ENCODE measurements around the gene CSH1.
"Not testable (repeated sequence)": the region's sequence is repeated elsewhere in the genome, so short reads cannot be mapped to it uniquely, and the experiment has no call there.

CSH1 gene

DNA sequence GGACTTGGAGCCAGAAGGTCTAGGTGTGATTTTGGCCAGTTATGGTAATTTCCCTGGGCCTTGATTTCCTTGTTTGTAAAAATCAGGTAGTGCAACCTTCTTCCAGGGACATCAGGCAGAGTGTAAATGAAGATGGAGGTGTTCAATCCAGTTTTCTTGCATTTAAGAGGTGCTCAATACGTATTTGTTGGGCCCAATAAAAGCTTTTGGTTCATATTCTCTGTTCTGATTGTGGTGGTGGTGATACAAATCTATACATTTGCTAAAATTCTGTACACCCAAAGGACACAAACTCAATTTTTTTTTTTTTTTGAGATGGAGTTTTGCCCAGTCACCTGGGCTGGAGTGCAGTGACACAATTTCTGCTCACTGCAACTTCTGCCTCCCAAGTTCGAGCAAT, 29.8 kb upstream of the CSH1 start:
- no peaks in the 10 kb centered on the region for H3K27me3 ChIP-seq (ENCODE audit: insufficient read depth, low read depth, severe bottlenecking)
- TF ChIP-seq, protein P1, sequence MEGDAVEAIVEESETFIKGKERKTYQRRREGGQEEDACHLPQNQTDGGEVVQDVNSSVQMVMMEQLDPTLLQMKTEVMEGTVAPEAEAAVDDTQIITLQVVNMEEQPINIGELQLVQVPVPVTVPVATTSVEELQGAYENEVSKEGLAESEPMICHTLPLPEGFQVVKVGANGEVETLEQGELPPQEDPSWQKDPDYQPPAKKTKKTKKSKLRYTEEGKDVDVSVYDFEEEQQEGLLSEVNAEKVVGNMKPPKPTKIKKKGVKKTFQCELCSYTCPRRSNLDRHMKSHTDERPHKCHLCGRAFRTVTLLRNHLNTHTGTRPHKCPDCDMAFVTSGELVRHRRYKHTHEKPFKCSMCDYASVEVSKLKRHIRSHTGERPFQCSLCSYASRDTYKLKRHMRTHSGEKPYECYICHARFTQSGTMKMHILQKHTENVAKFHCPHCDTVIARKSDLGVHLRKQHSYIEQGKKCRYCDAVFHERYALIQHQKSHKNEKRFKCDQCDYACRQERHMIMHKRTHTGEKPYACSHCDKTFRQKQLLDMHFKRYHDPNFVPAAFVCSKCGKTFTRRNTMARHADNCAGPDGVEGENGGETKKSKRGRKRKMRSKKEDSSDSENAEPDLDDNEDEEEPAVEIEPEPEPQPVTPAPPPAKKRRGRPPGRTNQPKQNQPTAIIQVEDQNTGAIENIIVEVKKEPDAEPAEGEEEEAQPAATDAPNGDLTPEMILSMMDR (IDR thresholded peaks at IDR 0.05; ENCODE audit: low read depth, low read length), result no peak
- no peaks in the 10 kb centered on the region for H3K36me3 ChIP-seq
- no peak overlapping the region for H3K4me3 ChIP-seq (ENCODE audit: low read depth, low read length)
- H3K27ac ChIP-seq, result no peak overlapping the region
- H3K9me3 ChIP-seq (ENCODE audit: severe bottlenecking), result no peaks in the 10 kb centered on the region
- no peak for DNase-seq

DNA sequence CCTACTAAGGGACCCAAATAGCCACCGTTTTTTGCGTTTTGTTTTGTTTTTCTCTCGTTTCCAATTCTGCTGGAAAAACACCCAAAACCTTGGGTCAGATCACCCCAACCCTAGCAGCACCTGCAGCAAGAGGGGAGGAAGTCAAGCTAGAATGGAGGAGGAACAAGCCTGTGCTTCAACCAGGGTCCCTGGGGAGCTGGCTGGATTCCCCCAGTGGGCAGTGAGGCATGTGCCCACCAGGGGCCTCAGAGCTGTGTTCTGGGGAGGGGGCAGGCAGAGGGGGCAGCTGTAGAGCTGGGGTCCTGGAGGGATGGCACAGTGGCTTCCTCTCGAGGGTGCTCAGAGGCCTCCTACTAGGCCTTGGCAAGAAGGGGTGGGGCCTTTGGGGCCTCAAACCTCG, 29.2 kb upstream of the CSH1 start:
- TF ChIP-seq, protein P1 (IDR thresholded peaks at IDR 0.05; ENCODE audit: low read depth, low read length), result no peak
- no peak for DNase-seq

DNA sequence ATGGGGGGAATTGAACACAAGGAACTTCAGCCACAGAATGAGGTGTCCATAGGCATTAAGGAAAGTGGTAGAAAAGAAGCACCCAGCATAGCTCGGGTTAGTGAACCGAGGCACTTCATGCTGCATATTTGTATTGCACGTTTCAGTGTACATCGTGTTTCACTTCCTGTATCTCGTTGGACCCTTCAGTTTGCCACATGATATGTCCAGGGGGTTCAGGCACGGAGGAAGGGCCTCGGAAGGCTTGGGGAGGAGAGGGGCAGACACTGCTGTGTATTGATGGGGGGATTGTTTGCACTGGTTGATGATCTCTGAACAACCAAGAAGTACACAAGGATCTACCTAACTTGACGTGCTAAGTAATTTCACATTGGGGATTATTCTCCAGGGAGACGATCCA, 26.0 kb upstream of the CSH1 start:
- H3K4me3 ChIP-seq (ENCODE audit: low read depth, low read length); H3K27me3 ChIP-seq (ENCODE audit: insufficient read depth, low read depth, severe bottlenecking); H3K27ac ChIP-seq; H3K9me3 ChIP-seq (ENCODE audit: severe bottlenecking); DNase-seq; H3K36me3 ChIP-seq: not testable (repeated sequence)

More for the DNA sequence above, 29.2 kb upstream of the CSH1 start:
- Histone ChIP-seq H3K27ac (no peak overlapping the region), H3K9me3 (ENCODE audit: severe bottlenecking) (no peaks in the 10 kb centered on the region), H3K36me3 (no peaks in the 10 kb centered on the region), H3K4me3 (ENCODE audit: low read depth, low read length) (no peak overlapping the region), H3K27me3 (ENCODE audit: insufficient read depth, low read depth, severe bottlenecking) (no peaks in the 10 kb centered on the region)

DNA sequence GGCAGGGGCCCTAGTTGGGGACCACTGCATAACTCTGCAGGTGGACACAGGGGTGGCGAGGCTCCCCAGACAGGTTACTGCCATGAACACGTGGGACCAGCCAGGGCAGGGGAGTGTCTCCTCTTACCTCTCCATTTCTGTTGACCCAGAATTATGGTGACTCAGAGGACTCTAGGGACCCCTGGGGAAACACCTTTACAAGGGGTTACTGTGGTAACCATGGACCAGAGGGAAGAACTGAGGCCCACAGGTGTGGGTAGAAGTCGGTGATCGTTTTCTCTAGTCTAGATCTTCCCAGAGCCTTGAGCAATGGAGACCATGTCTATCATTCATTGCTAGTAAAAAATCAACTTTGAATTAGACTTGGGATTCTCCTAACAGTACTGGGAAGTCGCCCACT, 24.4 kb upstream of the CSH1 start:
- not testable (repeated sequence) for H3K4me3 ChIP-seq (ENCODE audit: low read depth, low read length); H3K36me3 ChIP-seq; H3K27me3 ChIP-seq (ENCODE audit: insufficient read depth, low read depth, severe bottlenecking); H3K27ac ChIP-seq; H3K9me3 ChIP-seq (ENCODE audit: severe bottlenecking); DNase-seq

DNA sequence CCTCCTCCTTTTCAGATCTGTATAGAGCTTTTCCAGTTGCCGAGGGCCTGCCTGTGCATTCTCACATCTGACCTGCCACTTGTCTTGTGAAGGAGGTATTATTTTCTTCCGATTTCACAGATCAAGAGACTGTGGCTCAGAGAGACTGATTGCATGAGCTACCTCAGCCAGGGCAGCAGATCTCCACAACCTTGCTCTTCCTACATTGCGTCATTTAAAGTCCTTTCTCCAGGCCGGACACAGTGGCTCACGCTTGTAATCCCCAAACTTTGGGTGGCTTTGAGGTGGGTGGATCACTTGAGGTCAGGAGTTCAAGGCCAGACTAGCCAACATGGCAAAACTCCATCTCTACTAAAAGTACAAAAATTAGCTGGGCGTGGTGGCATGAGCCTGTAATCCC, 23.7 kb upstream of the CSH1 start:
- not testable (repeated sequence) for H3K4me3 ChIP-seq (ENCODE audit: low read depth, low read length); H3K27ac ChIP-seq

DNA sequence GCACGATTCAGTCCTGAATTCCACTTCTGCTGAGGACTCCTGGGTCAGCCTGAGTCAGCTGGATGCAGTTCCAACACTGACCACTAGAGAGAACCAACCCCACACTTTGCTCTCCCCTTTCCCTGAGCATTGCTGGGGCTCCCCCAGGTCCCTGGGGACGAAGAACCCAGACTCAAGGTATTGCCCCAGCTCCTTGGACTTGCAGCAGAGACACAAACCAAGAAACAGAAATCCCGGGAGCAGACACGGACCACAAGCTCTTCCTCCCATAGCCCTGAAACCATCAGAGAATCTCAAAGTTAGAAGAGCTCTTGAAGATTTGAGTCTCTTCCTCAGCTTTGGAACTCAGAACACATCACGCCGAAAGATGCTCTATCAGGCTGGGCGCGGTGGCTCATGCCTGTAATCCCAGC, 22.9 kb upstream of the CSH1 start:
- peak; percentile 79 for DNase-seq
- TF ChIP-seq, protein P1 (IDR thresholded peaks at IDR 0.05; ENCODE audit: low read depth, low read length), result peak; percentile 97
- Histone ChIP-seq H3K27ac (no peak overlapping the region), H3K27me3 (ENCODE audit: insufficient read depth, low read depth, severe bottlenecking) (no peaks in the 10 kb centered on the region), H3K9me3 (ENCODE audit: severe bottlenecking) (no peaks in the 10 kb centered on the region), H3K36me3 (no peaks in the 10 kb centered on the region), H3K4me3 (ENCODE audit: low read depth, low read length) (no peak overlapping the region)

More for the DNA sequence above, 23.7 kb upstream of the CSH1 start:
- not testable (repeated sequence) for DNase-seq; H3K36me3 ChIP-seq; H3K27me3 ChIP-seq (ENCODE audit: insufficient read depth, low read depth, severe bottlenecking); H3K9me3 ChIP-seq (ENCODE audit: severe bottlenecking)

DNA sequence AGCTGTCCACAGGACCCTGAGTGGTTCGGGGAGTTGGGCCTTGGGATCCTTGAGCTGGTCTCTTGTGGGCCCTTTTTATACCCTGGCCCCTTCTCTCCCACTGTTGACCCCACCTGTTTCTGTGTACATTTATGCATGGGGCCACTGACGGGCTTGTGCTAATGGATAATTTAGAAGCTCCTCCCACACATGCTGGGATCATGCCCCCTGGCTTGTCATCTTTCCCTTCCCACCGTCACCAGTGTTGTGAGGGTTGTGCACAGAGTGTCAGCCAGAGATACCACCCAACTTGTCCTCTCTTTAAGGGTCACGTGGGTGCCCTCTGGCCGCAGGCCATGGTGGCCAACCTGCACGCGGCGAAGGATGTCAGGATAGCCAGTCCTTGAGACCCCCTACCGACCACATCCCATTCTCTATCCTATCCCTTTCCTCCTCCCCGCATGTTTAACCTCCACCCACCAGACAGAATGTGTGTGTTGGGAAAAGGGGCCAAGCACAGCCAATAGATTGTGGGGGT, 22.5 kb upstream of the CSH1 start, which contains the start of gene GH1:
TSS of gene GH1 (minus strand) at position 51 of the 517 bp plus-strand sequence. CDS start 63 bp downstream, outside the sequence.
- not testable (repeated sequence) for H3K27ac ChIP-seq; H3K36me3 ChIP-seq; H3K4me3 ChIP-seq (ENCODE audit: low read depth, low read length); DNase-seq; H3K27me3 ChIP-seq (ENCODE audit: insufficient read depth, low read depth, severe bottlenecking); H3K9me3 ChIP-seq (ENCODE audit: severe bottlenecking)

DNA sequence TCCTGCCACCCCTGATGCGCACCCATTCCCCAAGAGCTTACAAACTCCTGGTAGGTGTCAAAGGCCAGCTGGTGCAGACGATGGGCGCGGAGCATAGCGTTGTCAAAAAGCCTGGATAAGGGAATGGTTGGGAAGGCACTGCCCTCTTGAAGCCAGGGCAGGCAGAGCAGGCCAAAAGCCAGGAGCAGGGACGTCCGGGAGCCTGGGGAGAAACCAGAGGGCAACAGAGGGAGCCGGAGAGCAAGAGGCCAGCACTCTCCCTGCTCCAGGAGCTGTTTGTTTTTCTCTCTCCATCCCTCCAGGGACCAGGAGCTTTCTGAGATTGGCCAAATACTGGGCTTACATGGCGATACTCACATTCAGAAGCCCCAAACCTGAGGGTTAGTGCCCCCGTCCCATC, 21.9 kb upstream of the CSH1 start:
- Histone ChIP-seq H3K36me3 (no peaks in the 10 kb centered on the region), H3K4me3 (ENCODE audit: low read depth, low read length) (no peak overlapping the region), H3K9me3 (ENCODE audit: severe bottlenecking) (no peaks in the 10 kb centered on the region), H3K27ac (no peak overlapping the region), H3K27me3 (ENCODE audit: insufficient read depth, low read depth, severe bottlenecking) (no peaks in the 10 kb centered on the region)
- TF ChIP-seq, protein P1 (IDR thresholded peaks at IDR 0.05; ENCODE audit: low read depth, low read length), result peak; percentile 34; the same call in 1 of the 2 replicates
- no peak for DNase-seq
